ENCODE results near the gene POP4. TPM values are rescaled to one million over a fixed set of nuclear protein-coding genes. Genes with fewer than 3 reads are reported as not detected.

POP4 gene
- total and polyA plus RNA-seq, 9 of the 15 experiments (the other 6 are each of a cell fraction or from before 2014, with no cell fraction given) = 42.1 to 128 (median 99.0) TPM

DNA sequence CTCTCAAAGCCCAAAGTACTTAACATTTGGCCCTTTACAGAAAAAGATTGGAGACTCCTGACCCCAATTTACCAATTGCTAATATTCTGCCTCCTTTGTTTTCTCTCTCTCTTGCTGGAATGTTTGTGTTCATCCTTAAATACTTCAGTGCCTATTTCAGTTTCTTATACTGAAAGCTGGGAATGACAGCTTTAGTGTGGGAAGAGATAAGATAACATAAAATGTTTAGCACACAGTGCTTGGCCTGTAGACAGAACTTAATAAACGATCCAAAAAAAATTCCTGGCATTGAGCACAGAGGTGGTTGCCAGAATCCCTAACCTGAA is 56.2 kb downstream of the POP4 start (continued):
- TF ChIP-seq TARDBP (IDR thresholded peaks at IDR 0.05) (peak; percentile 13; the same call in 1 of the 2 replicates), CHD4 (IDR thresholded peaks at IDR 0.05; ENCODE audit: insufficient read depth, insufficient replicate concordance, low read depth, low read length, poor library complexity, severe bottlenecking) (no peak), NR4A1 (CRISPR knock-in tag; IDR thresholded peaks at IDR 0.05) (no peak), NR4A1 (tag; IDR thresholded peaks at IDR 0.05) (no peak), ZNF764 (CRISPR knock-in tag; IDR thresholded peaks at IDR 0.05; ENCODE audit: low read depth) (no peak), SMARCA4 (IDR thresholded peaks at IDR 0.05) (peak; percentile 82), ZNF830 (CRISPR knock-in tag; IDR thresholded peaks at IDR 0.05) (no peak), FOXA3 (CRISPR knock-in tag; conservative IDR thresholded peaks at IDR 0.05 in 1 of 2, IDR thresholded peaks at IDR 0.05 in 1 of 2) (no peak), BMI1 (IDR thresholded peaks at IDR 0.05; ENCODE audit: low read length) (no peak), DPF2 (IDR thresholded peaks at IDR 0.05) (peak; percentile 54; the same call in 1 of the 2 replicates), ZKSCAN3 (CRISPR knock-in tag; IDR thresholded peaks at IDR 0.05) (no peak), ZNF436 (CRISPR knock-in tag; IDR thresholded peaks at IDR 0.05) (no peak), FOS (IDR thresholded peaks at IDR 0.05; ENCODE audit: extremely low read depth, insufficient read length) (no peak), TCF7L2 (IDR thresholded peaks at IDR 0.05; ENCODE audit: low read depth, low read length) (no peak), GABPB2 (CRISPR knock-in tag; conservative IDR thresholded peaks at IDR 0.05) (no peak), LCOR (CRISPR knock-in tag; IDR thresholded peaks at IDR 0.05) (no peak), ZNF354B (CRISPR knock-in tag; IDR thresholded peaks at IDR 0.05) (no peak), HNRNPL (IDR thresholded peaks at IDR 0.05; ENCODE audit: low read depth, low read length) (no peak)
- TF ChIP-seq, protein P1, sequence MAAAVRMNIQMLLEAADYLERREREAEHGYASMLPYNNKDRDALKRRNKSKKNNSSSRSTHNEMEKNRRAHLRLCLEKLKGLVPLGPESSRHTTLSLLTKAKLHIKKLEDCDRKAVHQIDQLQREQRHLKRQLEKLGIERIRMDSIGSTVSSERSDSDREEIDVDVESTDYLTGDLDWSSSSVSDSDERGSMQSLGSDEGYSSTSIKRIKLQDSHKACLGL (CRISPR knock-in tag; IDR thresholded peaks at IDR 0.05; ENCODE audit: borderline replicate concordance, poor library complexity, severe bottlenecking) = no peak
- TF ChIP-seq, protein P2, sequence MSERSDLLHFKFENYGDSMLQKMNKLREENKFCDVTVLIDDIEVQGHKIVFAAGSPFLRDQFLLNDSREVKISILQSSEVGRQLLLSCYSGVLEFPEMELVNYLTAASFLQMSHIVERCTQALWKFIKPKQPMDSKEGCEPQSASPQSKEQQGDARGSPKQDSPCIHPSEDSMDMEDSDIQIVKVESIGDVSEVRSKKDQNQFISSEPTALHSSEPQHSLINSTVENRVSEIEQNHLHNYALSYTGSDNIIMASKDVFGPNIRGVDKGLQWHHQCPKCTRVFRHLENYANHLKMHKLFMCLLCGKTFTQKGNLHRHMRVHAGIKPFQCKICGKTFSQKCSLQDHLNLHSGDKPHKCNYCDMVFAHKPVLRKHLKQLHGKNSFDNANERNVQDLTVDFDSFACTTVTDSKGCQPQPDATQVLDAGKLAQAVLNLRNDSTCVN (CRISPR knock-in tag; IDR thresholded peaks at IDR 0.05) = no peak
- TF ChIP-seq, protein P3, sequence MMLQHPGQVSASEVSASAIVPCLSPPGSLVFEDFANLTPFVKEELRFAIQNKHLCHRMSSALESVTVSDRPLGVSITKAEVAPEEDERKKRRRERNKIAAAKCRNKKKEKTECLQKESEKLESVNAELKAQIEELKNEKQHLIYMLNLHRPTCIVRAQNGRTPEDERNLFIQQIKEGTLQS (IDR thresholded peaks at IDR 0.05) = no peak
- TF ChIP-seq, protein P3 (CRISPR knock-in tag; conservative IDR thresholded peaks at IDR 0.05) = no peak
- TF ChIP-seq, protein P4, sequence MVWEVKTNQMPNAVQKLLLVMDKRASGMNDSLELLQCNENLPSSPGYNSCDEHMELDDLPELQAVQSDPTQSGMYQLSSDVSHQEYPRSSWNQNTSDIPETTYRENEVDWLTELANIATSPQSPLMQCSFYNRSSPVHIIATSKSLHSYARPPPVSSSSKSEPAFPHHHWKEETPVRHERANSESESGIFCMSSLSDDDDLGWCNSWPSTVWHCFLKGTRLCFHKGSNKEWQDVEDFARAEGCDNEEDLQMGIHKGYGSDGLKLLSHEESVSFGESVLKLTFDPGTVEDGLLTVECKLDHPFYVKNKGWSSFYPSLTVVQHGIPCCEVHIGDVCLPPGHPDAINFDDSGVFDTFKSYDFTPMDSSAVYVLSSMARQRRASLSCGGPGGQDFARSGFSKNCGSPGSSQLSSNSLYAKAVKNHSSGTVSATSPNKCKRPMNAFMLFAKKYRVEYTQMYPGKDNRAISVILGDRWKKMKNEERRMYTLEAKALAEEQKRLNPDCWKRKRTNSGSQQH (CRISPR knock-in tag; IDR thresholded peaks at IDR 0.05) = no peak
- TF ChIP-seq, protein P5, sequence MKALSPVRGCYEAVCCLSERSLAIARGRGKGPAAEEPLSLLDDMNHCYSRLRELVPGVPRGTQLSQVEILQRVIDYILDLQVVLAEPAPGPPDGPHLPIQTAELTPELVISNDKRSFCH (CRISPR knock-in tag; IDR thresholded peaks at IDR 0.05) = no peak
- TF ChIP-seq, protein P5 (tag; IDR thresholded peaks at IDR 0.05) = no peak
- TF ChIP-seq, protein P6, sequence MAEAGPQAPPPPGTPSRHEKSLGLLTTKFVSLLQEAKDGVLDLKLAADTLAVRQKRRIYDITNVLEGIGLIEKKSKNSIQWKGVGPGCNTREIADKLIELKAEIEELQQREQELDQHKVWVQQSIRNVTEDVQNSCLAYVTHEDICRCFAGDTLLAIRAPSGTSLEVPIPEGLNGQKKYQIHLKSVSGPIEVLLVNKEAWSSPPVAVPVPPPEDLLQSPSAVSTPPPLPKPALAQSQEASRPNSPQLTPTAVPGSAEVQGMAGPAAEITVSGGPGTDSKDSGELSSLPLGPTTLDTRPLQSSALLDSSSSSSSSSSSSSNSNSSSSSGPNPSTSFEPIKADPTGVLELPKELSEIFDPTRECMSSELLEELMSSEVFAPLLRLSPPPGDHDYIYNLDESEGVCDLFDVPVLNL (CRISPR knock-in tag; IDR thresholded peaks at IDR 0.05; ENCODE audit: low read depth) = no peak

Measured in K562 (cell line).